RKO (cell line): ENCODE measurements around the gene ROR1.
"Not testable (repeated sequence)": the region's sequence is repeated elsewhere in the genome, so short reads cannot be mapped to it uniquely, and the experiment has no call there.

Source experiments
- DNase-seq: peaks from one replicate; pipeline ENCODE4 v3.0.0-alpha.2; 2016; ENCODE audit warnings: low spot score

ROR1 gene

GRCh38 chr1:64187646-64188045 is 413.8 kb downstream of the ROR1 start:
- no peak for DNase-seq

- DNase-seq, result no peak
Observed at GRCh38 chr1:64192290-64192689, 418.5 kb downstream of the ROR1 start.

GRCh38 chr1:64194168-64195080 is 420.6 kb downstream of the ROR1 start:
- no peak for DNase-seq

DNA sequence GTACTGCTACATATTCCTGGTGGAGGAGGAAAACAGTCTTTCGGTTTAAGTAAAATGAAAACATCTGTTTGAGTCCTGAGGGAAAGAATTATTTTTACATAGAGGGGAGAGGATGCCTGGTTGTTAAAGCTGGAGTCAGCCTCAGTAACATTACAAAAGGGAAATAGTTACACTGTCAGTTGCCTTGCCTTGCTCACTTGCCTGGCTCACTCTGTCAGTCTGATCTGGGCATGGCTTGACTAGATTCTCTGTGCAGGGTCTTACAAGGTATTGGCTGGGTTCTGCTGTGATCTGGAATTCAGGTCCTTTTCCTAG is 421.2 kb downstream of the ROR1 start:
- DNase-seq, result no peak

GRCh38 chr1:64196074-64196870 is 422.5 kb downstream of the ROR1 start:
- no peak for DNase-seq

GRCh38 chr1:64197076-64197475 is 423.3 kb downstream of the ROR1 start:
- no peak for DNase-seq

GRCh38 chr1:64199154-64199553 is 425.3 kb downstream of the ROR1 start:
- DNase-seq, result no peak

DNA sequence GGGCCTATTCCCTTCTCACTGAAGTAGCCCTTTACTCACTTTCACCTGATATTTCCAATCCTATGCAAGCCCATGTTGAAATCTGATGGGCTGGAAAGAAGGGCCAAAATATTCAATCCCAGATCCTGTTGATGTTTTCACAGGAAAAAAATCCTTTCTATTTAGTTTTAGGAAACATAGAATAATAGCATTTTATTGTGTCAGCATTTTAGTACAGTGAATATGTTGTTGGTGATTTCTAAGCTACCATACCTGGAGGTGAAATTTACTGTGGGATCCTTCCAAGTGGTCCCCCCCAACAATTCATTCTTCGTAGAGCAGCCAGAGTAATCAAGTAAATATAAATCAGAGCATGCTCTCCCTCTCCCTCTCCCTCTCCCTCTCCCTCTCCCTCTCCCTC is 426.2 kb downstream of the ROR1 start:
- DNase-seq, result no peak

GRCh38 chr1:64203420-64203819 is 429.6 kb downstream of the ROR1 start, which contains the start of gene UBE2U:
UBE2U (plus strand) TSS chr1:64203623; CDS start chr1:64204051, 428 bp downstream.
- no peak for DNase-seq

DNA sequence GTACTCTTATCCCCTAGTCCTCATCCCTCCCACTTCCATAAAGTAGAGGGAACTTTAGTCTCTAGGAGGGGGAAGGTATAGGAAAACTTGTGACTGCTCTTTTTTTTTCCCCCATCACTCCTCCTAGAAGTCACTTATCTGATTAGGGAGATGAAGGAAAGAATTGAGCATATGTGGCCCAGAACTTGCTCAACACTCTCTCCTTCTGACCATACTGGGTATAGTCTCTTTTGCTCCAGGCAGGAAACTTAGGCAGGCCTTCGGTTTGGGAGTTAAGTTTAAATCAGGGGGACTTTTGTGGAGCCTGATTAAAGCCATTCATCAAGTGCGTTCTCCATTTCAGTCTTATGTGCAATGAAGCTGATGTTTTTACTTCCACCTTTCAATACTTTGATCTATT is 435.4 kb downstream of the ROR1 start:
- no peak for DNase-seq

DNA sequence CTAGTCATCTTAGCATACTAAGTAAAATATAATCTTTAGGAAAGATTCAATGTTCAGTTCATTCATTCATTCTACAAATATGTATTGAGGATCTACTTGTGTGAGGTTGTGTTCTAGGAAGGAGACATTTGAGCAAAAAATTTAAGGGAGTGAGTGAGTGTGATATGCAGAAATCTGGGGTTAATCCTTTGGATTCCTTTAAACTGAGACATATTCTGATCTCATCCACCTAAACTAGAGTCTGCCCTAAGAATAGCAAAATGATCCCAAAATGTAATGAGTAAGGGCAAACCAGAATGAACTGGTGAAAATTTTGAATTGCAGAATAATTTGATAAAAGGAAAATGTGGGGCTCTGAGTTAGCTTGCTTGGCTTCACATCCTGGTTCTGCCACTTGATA is 438.2 kb downstream of the ROR1 start:
- peak; percentile 35 for DNase-seq

GRCh38 chr1:64215576-64215975 is 441.8 kb downstream of the ROR1 start:
- no peak for DNase-seq

GRCh38 chr1:64220241-64220640 is 446.4 kb downstream of the ROR1 start:
- no peak for DNase-seq

DNA sequence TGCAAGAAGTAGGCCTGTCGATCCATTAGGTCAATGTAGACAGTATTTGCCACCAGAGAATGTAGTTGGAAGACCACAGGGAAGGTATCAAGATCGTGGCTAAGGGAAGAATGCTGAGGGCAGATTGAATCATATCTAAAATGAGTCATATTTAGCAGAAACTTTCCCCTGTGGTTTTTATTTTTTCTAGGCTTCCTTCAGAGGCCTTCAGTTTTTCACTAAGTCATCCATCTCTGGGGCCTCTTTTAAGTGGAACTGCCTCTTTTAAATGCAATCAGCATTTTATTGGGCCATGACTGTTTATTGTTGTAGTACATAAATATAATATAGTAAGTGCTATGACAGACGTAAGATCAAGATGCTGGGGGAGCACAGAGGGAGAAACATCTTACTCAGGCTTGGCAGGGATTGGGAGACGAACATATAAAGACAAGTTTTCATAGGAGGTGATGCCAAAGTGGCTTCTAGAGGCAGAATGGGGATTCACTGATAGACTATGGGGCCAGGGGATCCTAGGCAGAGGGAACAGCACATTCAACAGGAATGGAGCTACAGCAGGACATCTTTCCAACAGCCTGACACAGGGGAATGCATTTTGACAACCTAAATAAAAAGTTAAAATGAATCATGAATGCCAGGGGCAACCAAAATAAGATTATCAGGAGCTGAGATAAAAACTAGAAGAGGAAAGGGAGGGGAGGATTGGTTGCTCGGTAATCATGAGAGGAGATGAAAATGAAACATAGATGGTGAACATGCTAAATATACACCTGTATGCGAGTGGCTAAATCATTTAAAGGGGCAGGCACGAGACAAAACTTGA is 449.7 kb downstream of the ROR1 start:
- peak; percentile 66 for DNase-seq

GRCh38 chr1:64224236-64224635 is 450.4 kb downstream of the ROR1 start:
- DNase-seq, result not testable (repeated sequence)

GRCh38 chr1:64228167-64228957 is 454.5 kb downstream of the ROR1 start:
- DNase-seq, result no peak

DNA sequence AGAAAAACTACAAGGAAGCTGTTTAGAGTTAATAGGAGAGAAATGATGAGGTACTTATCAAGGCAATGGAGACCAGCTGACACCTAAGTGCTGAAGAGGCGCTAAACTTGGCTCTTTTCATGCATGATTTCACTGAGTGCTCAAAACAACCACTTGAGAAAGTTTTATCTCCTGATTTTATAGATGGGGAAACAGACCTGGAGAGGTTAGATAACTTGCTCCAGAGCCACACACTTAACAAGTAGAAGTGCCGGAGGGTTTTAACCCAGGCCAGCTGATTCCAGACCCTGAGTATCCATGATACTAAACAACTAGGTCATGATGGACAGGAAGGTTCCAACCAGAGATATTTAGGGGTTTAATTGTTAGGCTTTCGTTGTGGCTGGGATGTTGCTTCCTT is 455.5 kb downstream of the ROR1 start:
- no peak for DNase-seq
